ENCODE results near the gene ACTR3C. TPM values are rescaled to one million over a fixed set of nuclear protein-coding genes. Genes with fewer than 3 reads are reported as not detected.
A peak's percentile ranks its signal among the peaks of the same experiment; 100 is the strongest.

The ACTR3C gene
- total and polyA plus RNA-seq, 3 donors from 2014 or later: 6.1 to 13.0 (median 12.2) TPM

- no peaks in the 10 kb centered on the region for H3K4me1 ChIP-seq
- H3K27ac ChIP-seq: no peak overlapping the region
- H3K9me3 ChIP-seq: no peaks in the 10 kb centered on the region
- H3K4me3 ChIP-seq: no peak overlapping the region
- TF ChIP-seq POLR2A (IDR thresholded peaks at IDR 0.05) (no peak), CTCF (IDR thresholded peaks at IDR 0.05) (peak in 2 of 3 experiments; percentile 24 to 68)
- H3K36me3 ChIP-seq (ENCODE audit: low read depth, missing control alignments): no peaks in the 10 kb centered on the region
- no peak for DNase-seq
- 46 to 54% methylated on average over 6 of the region's 6 CpGs for WGBS, 2 donors
- no peaks in the 10 kb centered on the region for H3K27me3 ChIP-seq
- intact Hi-C loops (cut with DNase I; ENCODE audit: low total_unique reads): no loop called here
These were observed 33.0 kb upstream of the ACTR3C start for GRCh38 chr7:150356265-150356897.

GRCh38 chr7:150355666-150356059 lies 32.3 kb upstream of the ACTR3C start:
- WGBS, 2 donors: 70 to 79% methylated on average over 1 of the region's 1 CpG
- Histone ChIP-seq H3K4me3 (no peak overlapping the region), H3K4me1 (no peaks in the 10 kb centered on the region), H3K27ac (no peak overlapping the region), H3K36me3 (ENCODE audit: low read depth, missing control alignments) (no peaks in the 10 kb centered on the region), H3K9me3 (no peaks in the 10 kb centered on the region), H3K27me3 (no peaks in the 10 kb centered on the region)
- TF ChIP-seq POLR2A (IDR thresholded peaks at IDR 0.05) (no peak), CTCF (IDR thresholded peaks at IDR 0.05) (no peak)
- no peak for DNase-seq
- intact Hi-C loops (cut with DNase I; ENCODE audit: low total_unique reads): no loop called here

- Histone ChIP-seq H3K27ac (no peak overlapping the region), H3K9me3 (no peaks in the 10 kb centered on the region), H3K4me3 (no peak overlapping the region), H3K27me3 (no peaks in the 10 kb centered on the region), H3K36me3 (ENCODE audit: low read depth, missing control alignments) (no peaks in the 10 kb centered on the region), H3K4me1 (no peaks in the 10 kb centered on the region)
- WGBS, 2 donors: 64 to 70% methylated on average over 8 of the region's 8 CpGs
- DNase-seq: no peak
- TF ChIP-seq POLR2A (IDR thresholded peaks at IDR 0.05) (no peak), CTCF (IDR thresholded peaks at IDR 0.05) (no peak)
- intact Hi-C loops (cut with DNase I; ENCODE audit: low total_unique reads): no loop called here
These were observed 28.3 kb upstream of the ACTR3C start for GRCh38 chr7:150351587-150352194.

GRCh38 chr7:150346922-150347321 lies 23.6 kb upstream of the ACTR3C start:
- no peak for DNase-seq
- Histone ChIP-seq H3K4me3 (no peak overlapping the region), H3K27me3 (no peaks in the 10 kb centered on the region), H3K36me3 (ENCODE audit: low read depth, missing control alignments) (no peaks in the 10 kb centered on the region), H3K9me3 (no peaks in the 10 kb centered on the region), H3K4me1 (no peaks in the 10 kb centered on the region), H3K27ac (no peak overlapping the region)
- 86 to 95% methylated on average over 5 of the region's 5 CpGs for WGBS, 2 donors
- intact Hi-C loops (cut with DNase I; ENCODE audit: low total_unique reads): no loop called here
- TF ChIP-seq CTCF (IDR thresholded peaks at IDR 0.05) (no peak), POLR2A (IDR thresholded peaks at IDR 0.05) (no peak)

- Histone ChIP-seq H3K36me3 (ENCODE audit: low read depth, missing control alignments) (no peaks in the 10 kb centered on the region), H3K27me3 (no peaks in the 10 kb centered on the region), H3K4me3 (no peak overlapping the region), H3K9me3 (no peaks in the 10 kb centered on the region), H3K27ac (no peak overlapping the region), H3K4me1 (peaks cover 16% of the 10 kb centered on the region)
- DNase-seq: no peak
- 74% methylated on average over 1 of the region's 1 CpG for WGBS, 2 donors
- TF ChIP-seq CTCF (IDR thresholded peaks at IDR 0.05) (no peak), POLR2A (IDR thresholded peaks at IDR 0.05) (no peak)
- intact Hi-C loops (cut with DNase I; ENCODE audit: low total_unique reads): no loop called here
These were observed 21.7 kb upstream of the ACTR3C start for GRCh38 chr7:150345012-150345411.

All from testis (tissue), 3 donors.